Epithelial cell of proximal tubule (primary cell): ENCODE data around the gene SERBP1. TPM values are rescaled to one million over a fixed set of nuclear protein-coding genes. Genes with fewer than 3 reads are reported as not detected.

ENCODE experiments used
- DNase-seq: peaks from one replicate; pipeline ENCODE4 v3.0.0-alpha.2; 2011; ENCODE audit warnings: low read depth
- H3K4me3 ChIP-seq: 2 replicates; pipeline ENCODE4 v1.5.1; 2011; ENCODE audit warnings: low read depth, mild to moderate bottlenecking, low read length
- total RNA-seq: library from RNA; depleted of rRNA; stranded (reverse); fragments of >200 nt; gene quantifications from 2 replicates; pipeline ENCODE4 v1.2.3, GENCODE V29; 2015
- TF ChIP-seq, protein P1 (sequence below): conservative IDR thresholded peaks from 2 replicates; pipeline ENCODE4 v1.5.1; 2012; ENCODE audit warnings: low read depth, mild to moderate bottlenecking, low read length

SERBP1 gene
- total RNA-seq, 1 donor from 2014 or later, result 307 TPM

DNA sequence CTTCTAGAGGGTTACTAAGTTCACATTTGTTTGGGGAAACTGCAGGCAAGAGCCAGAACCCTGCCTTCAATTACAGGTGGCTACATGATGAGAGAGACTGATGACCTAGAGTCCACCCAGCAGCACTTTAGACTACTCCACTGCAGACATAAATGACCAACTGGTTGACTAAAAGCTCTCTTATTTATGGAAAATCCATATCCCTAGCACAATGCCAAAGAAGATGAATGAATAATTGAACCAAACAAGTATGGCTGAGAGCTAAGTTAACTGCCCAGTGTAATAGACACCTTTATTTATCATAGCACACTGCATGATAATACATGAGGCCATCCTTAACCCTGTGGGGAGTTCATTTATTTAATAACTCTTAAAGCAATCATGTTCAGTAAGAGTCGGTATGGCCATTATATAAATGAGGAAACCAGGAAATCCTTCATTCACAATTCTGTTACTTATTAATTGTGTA lies 62.1 kb downstream of the SERBP1 start:
- no peak for DNase-seq
- no peak overlapping the region for H3K4me3 ChIP-seq
- TF ChIP-seq, protein P1, sequence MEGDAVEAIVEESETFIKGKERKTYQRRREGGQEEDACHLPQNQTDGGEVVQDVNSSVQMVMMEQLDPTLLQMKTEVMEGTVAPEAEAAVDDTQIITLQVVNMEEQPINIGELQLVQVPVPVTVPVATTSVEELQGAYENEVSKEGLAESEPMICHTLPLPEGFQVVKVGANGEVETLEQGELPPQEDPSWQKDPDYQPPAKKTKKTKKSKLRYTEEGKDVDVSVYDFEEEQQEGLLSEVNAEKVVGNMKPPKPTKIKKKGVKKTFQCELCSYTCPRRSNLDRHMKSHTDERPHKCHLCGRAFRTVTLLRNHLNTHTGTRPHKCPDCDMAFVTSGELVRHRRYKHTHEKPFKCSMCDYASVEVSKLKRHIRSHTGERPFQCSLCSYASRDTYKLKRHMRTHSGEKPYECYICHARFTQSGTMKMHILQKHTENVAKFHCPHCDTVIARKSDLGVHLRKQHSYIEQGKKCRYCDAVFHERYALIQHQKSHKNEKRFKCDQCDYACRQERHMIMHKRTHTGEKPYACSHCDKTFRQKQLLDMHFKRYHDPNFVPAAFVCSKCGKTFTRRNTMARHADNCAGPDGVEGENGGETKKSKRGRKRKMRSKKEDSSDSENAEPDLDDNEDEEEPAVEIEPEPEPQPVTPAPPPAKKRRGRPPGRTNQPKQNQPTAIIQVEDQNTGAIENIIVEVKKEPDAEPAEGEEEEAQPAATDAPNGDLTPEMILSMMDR, result no peak

DNA sequence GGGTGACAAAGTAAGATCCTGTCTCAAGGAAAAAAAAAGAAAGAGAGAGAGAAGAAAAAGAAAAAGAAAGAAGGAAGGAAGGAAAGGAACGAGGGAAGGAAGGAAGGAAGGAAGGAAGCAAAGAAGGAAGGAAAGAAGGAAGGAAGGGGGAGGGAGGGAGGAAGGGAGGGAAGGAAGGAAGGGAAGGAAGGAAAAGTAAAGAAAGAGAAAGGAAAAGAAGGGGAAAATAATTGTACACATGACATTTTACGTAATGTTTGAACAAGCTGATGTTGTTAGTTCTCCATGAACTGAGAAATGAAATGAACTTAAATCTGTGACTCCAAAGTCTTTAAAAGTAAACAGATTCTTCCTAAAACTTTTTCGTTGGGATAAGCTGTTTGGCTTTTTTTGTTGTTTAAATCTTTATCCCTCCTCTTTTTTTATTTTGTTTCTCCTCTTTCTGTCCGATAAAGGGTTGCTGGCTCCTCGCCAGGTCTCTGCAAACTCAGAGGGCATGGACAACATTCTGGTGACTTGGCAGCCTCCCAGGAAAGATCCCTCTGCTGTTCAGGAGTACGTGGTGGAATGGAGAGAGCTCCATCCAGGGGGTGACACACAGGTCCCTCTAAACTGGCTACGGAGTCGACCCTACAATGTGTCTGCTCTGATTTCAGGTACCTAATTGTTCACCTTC lies 62.7 kb downstream of the SERBP1 start:
- TF ChIP-seq, protein P1, result peak; percentile 42
- no peak for DNase-seq
- H3K4me3 ChIP-seq, result no peak overlapping the region

DNA sequence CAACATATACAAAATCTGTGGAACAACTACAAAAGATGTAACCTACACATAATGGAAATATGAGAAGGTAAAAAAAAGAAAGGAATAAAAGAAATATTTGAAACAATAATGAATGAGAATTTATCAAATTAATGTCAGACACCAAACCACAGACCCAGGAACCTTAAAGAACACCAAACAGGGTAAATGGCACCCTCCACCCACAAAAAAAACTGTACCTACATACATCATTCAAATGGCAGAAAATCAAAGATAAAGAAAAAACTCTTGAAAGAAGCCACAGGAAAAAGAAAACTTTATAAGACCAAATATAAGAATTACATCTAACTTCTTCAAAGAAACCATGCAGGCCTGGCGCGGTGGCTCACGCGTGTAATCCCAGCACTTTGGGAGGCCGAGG lies 68.6 kb downstream of the SERBP1 start:
- H3K4me3 ChIP-seq, result no peak overlapping the region
- no peak for DNase-seq
- TF ChIP-seq, protein P1, result no peak

DNA sequence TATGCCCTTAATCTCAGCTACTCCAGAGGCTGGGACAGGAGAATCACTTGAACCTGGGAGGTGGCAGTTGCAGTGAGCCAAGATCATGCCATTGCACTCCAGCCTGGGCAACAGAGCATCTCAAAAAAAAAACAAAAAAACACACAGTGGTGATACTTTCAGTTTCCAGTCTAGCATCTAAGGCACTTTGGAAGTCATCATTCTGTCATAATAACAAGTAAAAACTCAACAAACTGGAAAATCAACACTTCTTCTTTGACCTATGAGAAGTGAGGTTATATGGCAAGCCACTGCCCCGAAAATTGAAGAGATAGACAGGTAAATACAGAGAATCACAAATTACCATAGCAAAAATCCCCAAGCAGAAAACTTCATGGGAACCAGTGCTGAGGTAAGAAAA lies 70.6 kb downstream of the SERBP1 start:
- TF ChIP-seq, protein P1, result no peak
- DNase-seq, result no peak
- H3K4me3 ChIP-seq, result no peak overlapping the region

Other genes starting within 250 kb of the SERBP1 start
- 0.72 and 1.3 TPM in 2 replicates for gene IL12RB2, start 122.5 kb downstream of the SERBP1 start, total RNA-seq